ENCODE data around the gene DHODH. TPM values are rescaled to one million over a fixed set of nuclear protein-coding genes. Genes with fewer than 3 reads are reported as not detected.

The DHODH gene
- total RNA-seq (1 to 10 TPM; 3.3 to 9.9 (median 8.5) TPM), polyA plus RNA-seq (1 to 10 TPM; 4.7 to 6.5 (median 5.5) TPM)
- long read RNA-seq, donor 1, partial matches to known transcripts: 0 of 2 reads
- long read RNA-seq, donor 1, other reads (novel, unspliced or antisense): 0 of 2 reads
- long read RNA-seq, donor 2, partial matches to known transcripts: 0 of 8 reads
- long read RNA-seq, donor 2, other reads (novel, unspliced or antisense): 7 of 8 reads

DNA sequence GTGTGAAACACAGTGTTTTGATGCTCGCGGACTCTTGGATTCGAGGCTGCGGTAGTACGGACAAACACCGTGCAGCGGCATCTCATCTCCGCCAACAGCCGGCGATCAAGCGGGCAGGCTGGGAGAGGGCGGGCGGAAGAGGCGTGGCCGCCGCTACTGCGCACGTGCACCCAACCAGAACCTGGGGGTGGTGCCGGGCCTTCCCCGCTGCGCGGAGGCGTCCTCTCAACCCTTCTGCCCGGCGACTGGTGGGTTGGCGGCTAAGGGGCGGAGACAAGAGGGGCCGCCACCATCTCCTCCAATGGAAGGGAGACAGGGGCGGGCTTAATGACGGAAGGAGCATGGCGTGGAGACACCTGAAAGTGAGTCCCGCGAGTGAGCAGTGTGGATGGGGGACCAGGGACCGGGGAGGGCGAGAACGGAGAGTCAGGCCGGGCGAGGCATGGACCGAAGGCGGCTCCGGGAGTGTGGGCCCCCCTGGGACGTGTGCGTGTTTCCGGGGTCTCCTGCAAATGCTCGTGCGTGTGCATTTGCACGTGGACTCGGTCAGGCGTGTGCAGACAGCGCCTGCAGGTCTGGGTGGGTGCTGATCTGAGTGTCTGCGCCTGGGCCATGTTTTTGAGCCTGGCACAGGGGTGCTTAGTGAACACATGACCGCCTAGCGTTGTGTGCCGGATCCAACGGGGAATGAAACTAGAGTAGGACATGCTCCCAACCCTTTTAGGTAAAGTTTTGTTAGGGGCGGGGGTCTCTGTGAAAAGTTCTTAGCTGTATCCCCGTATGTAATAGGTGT is at the start of gene DHODH:
TSS of gene DHODH (plus strand) at position 321 of the 793 bp plus-strand sequence. CDS start at position 342, 21 bp downstream.
- Histone ChIP-seq H3K4me3 (peak within 1 kb of the TSS; percentile 66 to 99 (median 97)), H3K4me1 (peaks cover 5 to 40% (median 20%) of the 10 kb centered on the region in 6 donors), H3K36me3 (peaks cover 0 to 22% (median 0%) of the 10 kb centered on the region in 6 donors), H3K27me3 (replicated peaks in 1 of 7) (no peaks in the 10 kb centered on the region), H3K9me3 (no peaks in the 10 kb centered on the region), H3K27ac (peak within 1 kb of the TSS in 6 of 8 donors; percentile 45 to 86 (median 78))
- intact Hi-C loops (cut with DNase I; ENCODE audit: low total_unique reads): no loop called here
- 0 to 1% (median 1%) methylated on average over 47 to 57 of the region's 57 CpGs for WGBS, 5 donors
- DNase-seq: peak; percentile 99
- TF ChIP-seq, protein P1, sequence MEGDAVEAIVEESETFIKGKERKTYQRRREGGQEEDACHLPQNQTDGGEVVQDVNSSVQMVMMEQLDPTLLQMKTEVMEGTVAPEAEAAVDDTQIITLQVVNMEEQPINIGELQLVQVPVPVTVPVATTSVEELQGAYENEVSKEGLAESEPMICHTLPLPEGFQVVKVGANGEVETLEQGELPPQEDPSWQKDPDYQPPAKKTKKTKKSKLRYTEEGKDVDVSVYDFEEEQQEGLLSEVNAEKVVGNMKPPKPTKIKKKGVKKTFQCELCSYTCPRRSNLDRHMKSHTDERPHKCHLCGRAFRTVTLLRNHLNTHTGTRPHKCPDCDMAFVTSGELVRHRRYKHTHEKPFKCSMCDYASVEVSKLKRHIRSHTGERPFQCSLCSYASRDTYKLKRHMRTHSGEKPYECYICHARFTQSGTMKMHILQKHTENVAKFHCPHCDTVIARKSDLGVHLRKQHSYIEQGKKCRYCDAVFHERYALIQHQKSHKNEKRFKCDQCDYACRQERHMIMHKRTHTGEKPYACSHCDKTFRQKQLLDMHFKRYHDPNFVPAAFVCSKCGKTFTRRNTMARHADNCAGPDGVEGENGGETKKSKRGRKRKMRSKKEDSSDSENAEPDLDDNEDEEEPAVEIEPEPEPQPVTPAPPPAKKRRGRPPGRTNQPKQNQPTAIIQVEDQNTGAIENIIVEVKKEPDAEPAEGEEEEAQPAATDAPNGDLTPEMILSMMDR (IDR thresholded peaks at IDR 0.05 in 8 of 11, conservative IDR thresholded peaks at IDR 0.05 in 3 of 11): peak in 6 of 11 experiments; percentile 5 to 67 (median 38)
- TF ChIP-seq POLR2A (IDR thresholded peaks at IDR 0.05) (peak in 1 of 3 donors; percentile 49), POLR2AphosphoS5 (IDR thresholded peaks at IDR 0.05) (peak; percentile 89 to 92 (median 92))

DNA sequence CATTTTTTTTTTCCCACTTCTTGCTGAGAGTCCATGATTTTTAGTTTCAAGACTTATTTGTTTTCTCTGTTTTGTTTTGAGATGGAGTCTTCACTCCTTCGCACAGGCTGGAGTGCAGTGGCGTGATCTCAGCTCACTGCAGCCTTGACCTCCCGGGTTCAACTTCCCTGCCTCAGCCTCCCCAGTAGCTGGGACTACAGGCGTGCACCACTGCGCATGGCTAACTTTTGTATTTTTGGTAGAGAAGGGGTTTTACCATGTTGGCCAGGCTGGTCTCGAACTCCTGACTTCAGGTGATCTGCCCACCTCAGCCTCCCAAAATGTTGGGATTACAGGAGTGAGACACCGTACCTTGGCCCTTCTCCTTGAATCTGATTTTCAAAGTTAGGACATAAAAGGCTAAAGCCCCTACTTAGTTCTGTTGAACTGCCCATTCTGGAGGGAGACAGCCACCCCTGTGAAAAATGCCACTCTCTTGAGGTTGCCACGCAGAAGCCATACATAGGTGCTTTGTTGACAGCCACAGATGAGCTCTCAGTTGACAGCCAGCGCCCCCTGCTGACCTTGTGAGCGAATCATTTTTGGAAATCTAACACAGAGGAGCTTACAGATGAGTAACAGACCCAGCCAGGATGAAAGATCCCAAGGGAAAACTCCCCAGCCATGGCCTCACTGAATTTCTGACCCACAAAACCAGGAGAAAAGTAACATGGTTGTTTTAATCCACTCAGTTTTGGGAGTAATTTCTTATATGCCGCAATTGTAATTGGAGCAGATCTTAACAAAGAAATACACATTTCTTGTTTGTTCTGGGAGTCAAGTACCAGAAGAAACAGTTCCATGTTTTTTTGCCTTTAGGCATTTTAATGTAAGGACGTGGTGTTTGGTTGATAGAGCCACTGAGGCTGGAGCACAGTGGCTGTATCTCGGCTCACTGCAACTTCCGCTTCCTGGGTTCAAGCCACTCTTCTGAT is 47.2 kb upstream of the DHODH start:
- WGBS, 5 donors: 56 to 66% (median 61%) methylated on average over 14 of the region's 14 CpGs
- peaks cover 4 to 35% (median 6%) of the 10 kb centered on the region in 6 donors for H3K4me1 ChIP-seq
- H3K27ac ChIP-seq: no peak overlapping the region
- TF ChIP-seq POLR2AphosphoS5 (IDR thresholded peaks at IDR 0.05) (peak in 1 of 3 donors; percentile 59), POLR2A (IDR thresholded peaks at IDR 0.05) (no peak)
- TF ChIP-seq, protein P1 (IDR thresholded peaks at IDR 0.05 in 8 of 11, conservative IDR thresholded peaks at IDR 0.05 in 3 of 11): peak; percentile 41 to 81 (median 75)
- H3K4me3 ChIP-seq: no peak overlapping the region
- no peaks in the 10 kb centered on the region for H3K36me3 ChIP-seq
- no peaks in the 10 kb centered on the region for H3K27me3 ChIP-seq (replicated peaks in 1 of 7)
- intact Hi-C loops (cut with DNase I; ENCODE audit: low total_unique reads): no loop called here
- peak; percentile 91 for DNase-seq
- no peaks in the 10 kb centered on the region for H3K9me3 ChIP-seq

DNA sequence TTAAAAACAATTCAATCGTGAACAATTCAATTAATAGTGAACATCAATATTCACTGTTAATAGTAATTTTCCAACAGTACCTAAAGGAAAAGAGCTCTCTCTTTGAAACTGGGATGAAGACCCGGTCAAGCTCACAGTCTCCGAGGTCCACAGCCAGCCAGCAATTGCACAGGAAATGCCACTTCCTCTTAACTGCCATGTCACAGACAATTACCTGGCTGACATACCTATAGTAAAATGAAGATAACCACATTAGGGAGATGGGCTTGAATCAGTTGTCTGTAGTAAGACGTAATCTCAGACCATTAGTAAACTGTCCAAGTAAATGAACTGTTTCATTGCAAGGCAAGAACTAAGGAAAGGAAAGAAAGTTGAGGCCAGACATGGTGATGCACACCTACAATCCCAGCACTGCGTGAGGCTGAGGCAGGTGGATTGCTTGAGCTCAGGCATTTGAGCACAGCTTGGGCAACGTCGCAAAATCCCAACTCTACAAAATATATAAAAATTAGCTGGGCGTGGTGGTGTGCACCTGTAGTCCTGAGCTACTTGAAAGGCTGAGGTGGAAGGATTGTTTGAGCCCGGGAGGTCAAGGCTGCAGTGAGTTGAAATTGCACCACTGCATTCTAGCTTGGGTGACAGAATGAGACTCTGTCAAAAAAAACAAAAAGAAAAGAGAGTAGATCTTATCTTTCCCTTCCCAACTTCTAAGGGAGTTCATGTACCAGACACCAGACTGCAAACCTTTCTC is 45.2 kb upstream of the DHODH start:
- H3K4me3 ChIP-seq: no peak overlapping the region
- no peaks in the 10 kb centered on the region for H3K9me3 ChIP-seq
- H3K4me1 ChIP-seq: peaks cover 0 to 27% (median 0%) of the 10 kb centered on the region in 6 donors
- DNase-seq: no peak
- H3K36me3 ChIP-seq: no peaks in the 10 kb centered on the region
- 54 to 67% (median 62%) methylated on average over 9 of the region's 9 CpGs for WGBS, 5 donors
- intact Hi-C loops (cut with DNase I; ENCODE audit: low total_unique reads): no loop called here
- no peak overlapping the region for H3K27ac ChIP-seq
- TF ChIP-seq, protein P1 (IDR thresholded peaks at IDR 0.05 in 8 of 11, conservative IDR thresholded peaks at IDR 0.05 in 3 of 11): no peak
- TF ChIP-seq POLR2A (IDR thresholded peaks at IDR 0.05): no peak
- no peaks in the 10 kb centered on the region for H3K27me3 ChIP-seq (replicated peaks in 1 of 7)
